Ishikawa (cell line): ENCODE data around the gene PRSS53.

Experiments
- CEBPB ChIP-seq: IDR thresholded peaks from 2 replicates; pipeline ENCODE4 v1.6.1; 2012
- CREB1 ChIP-seq: IDR thresholded peaks from 2 replicates; pipeline ENCODE4 v1.6.1; 2012; ENCODE audit warnings: low read depth
- EGR1 ChIP-seq: IDR thresholded peaks from 2 replicates; pipeline ENCODE4 v1.6.1; 2012
- EP300 ChIP-seq: IDR thresholded peaks from 2 replicates; pipeline ENCODE4 v1.6.1; 2012; ENCODE audit warnings: borderline replicate concordance
- FOXM1 ChIP-seq: IDR thresholded peaks from 2 replicates; pipeline ENCODE4 v1.6.1; 2012; ENCODE audit warnings: low read depth, borderline replicate concordance
- MAX ChIP-seq: IDR thresholded peaks from 2 replicates; pipeline ENCODE4 v1.6.1; 2012
- NFIC ChIP-seq: IDR thresholded peaks from 2 replicates; pipeline ENCODE4 v1.6.1; 2012
- RAD21 ChIP-seq: IDR thresholded peaks from 2 replicates; pipeline ENCODE4 v1.6.1; 2012; ENCODE audit warnings: low read depth
- REST ChIP-seq: IDR thresholded peaks from 2 replicates; pipeline ENCODE4 v1.6.1; 2012; ENCODE audit warnings: low read depth, mild to moderate bottlenecking
- TAF1 ChIP-seq: IDR thresholded peaks from 2 replicates; pipeline ENCODE4 v1.6.1; 2012; ENCODE audit warnings: low read depth, mild to moderate bottlenecking
- TCF12 ChIP-seq: IDR thresholded peaks from 2 replicates; pipeline ENCODE4 v1.6.1; 2012; ENCODE audit warnings: low read depth
- TEAD4 ChIP-seq: IDR thresholded peaks from 2 replicates; pipeline ENCODE4 v1.6.1; 2012
- USF1 ChIP-seq: IDR thresholded peaks from 2 replicates; pipeline ENCODE4 v1.6.1; 2012
- YY1 ChIP-seq: IDR thresholded peaks from 2 replicates; pipeline ENCODE4 v1.6.1; 2012; ENCODE audit warnings: low read depth
- ZBTB7A ChIP-seq: IDR thresholded peaks from 2 replicates; pipeline ENCODE4 v1.6.1; 2012; ENCODE audit warnings: low read depth

The PRSS53 gene

GRCh38 chr16:31073970-31074813, 14.6 kb downstream of the PRSS53 start, which contains the start of the genes ZNF646 and ZNF668:
Gene ZNF646 (plus strand): TSS chr16:31074422. CDS start chr16:31076325, 1,903 bp downstream.
Gene ZNF668 (minus strand): TSS chr16:31074240. CDS start chr16:31064459, 9,781 bp downstream.
- TF ChIP-seq CREB1 (peak; percentile 82), TCF12 (peak; percentile 49; the same call in 1 of the 2 replicates), TAF1 (peak; percentile 82), NFIC (no peak), MAX (peak; percentile 89), TEAD4 (no peak; the same call in 1 of the 2 replicates), CEBPB (no peak; the same call in 1 of the 2 replicates), EP300 (peak; percentile 31; the same call in 1 of the 2 replicates), EGR1 (0 out of 2 replicates have a peak, but pooled peaks have one; percentile 25), FOXM1 (0 out of 2 replicates have a peak, but pooled peaks have one; percentile 36), REST (no peak), USF1 (peak; percentile 43; the same call in 1 of the 2 replicates), RAD21 (no peak), ZBTB7A (0 out of 2 replicates have a peak, but pooled peaks have one; percentile 64), YY1 (peak; percentile 64; the same call in 1 of the 2 replicates)

GRCh38 chr16:31073142-31073969, 15.4 kb downstream of the PRSS53 start:
- TF ChIP-seq NFIC = peak; percentile 39
- TF ChIP-seq CREB1 = 0 out of 2 replicates have a peak, but pooled peaks have one; percentile 19
- 0 out of 2 replicates have a peak, but pooled peaks have one; percentile 1 for TF ChIP-seq EGR1
- TF ChIP-seq REST = no peak
- TF ChIP-seq TEAD4 = 0 out of 2 replicates have a peak, but pooled peaks have one; percentile 21
- no peak for TF ChIP-seq USF1
- TF ChIP-seq EP300 = no peak; the same call in 1 of the 2 replicates
- peak; percentile 10; the same call in 1 of the 2 replicates for TF ChIP-seq RAD21
- peak; percentile 79 for TF ChIP-seq YY1
- TF ChIP-seq TCF12 = no peak; the same call in 1 of the 2 replicates
- peak; percentile 45; the same call in 1 of the 2 replicates for TF ChIP-seq ZBTB7A
- no peak for TF ChIP-seq CEBPB
- TF ChIP-seq FOXM1 = no peak
- peak; percentile 52 for TF ChIP-seq TAF1
- peak; percentile 59; the same call in 1 of the 2 replicates for TF ChIP-seq MAX

GRCh38 chr16:31072540-31073141, 16.1 kb downstream of the PRSS53 start:
- TF ChIP-seq ZBTB7A (no peak), TEAD4 (no peak), FOXM1 (no peak), RAD21 (no peak), CREB1 (no peak), YY1 (no peak), CEBPB (no peak), EGR1 (0 out of 2 replicates have a peak, but pooled peaks have one; percentile 2)

GRCh38 chr16:31071861-31072260, 16.9 kb downstream of the PRSS53 start:
- TF ChIP-seq EP300 = no peak

- TF ChIP-seq FOXM1 = no peak
Observed at GRCh38 chr16:31067342-31067741, 21.4 kb downstream of the PRSS53 start.
